IMR-90 (cell line): ENCODE data around the gene IRGQ.

Source experiments
- BHLHE40 ChIP-seq: fragments of 150-350 bp; IDR thresholded peaks from 2 replicates; pipeline ENCODE4 v1.6.1; 2016; ENCODE audit warnings: mild to moderate bottlenecking, low read depth, low read length
- CEBPB ChIP-seq: IDR thresholded peaks from 2 replicates; pipeline ENCODE4 v1.6.1; 2012; ENCODE audit warnings: low read depth, low read length, improper control_type of control experiment
- CTCF ChIP-seq: conservative IDR thresholded peaks from 2 replicates; pipeline ENCODE4 v1.5.1; 2012; ENCODE audit warnings: mild to moderate bottlenecking, low read depth, low read length, improper control_type of control experiment
- FOS ChIP-seq: fragments of 150-350 bp; IDR thresholded peaks from 2 replicates; pipeline ENCODE4 v1.6.1; 2016; ENCODE audit warnings: low read depth, low read length
- POLR2A ChIP-seq: IDR thresholded peaks from 2 replicates; pipeline ENCODE4 v1.6.1; 2012; ENCODE audit warnings: mild to moderate bottlenecking, low read depth, low read length
- RAD21 ChIP-seq: IDR thresholded peaks from 2 replicates; pipeline ENCODE4 v1.6.1; 2012; ENCODE audit warnings: low read length, improper control_type of control experiment

GRCh38 chr19:43607238-43608205 lies 11.6 kb upstream of the IRGQ start:
- TF ChIP-seq POLR2A (no peak), CEBPB (no peak), CTCF (no peak), FOS (no peak), RAD21 (no peak), BHLHE40 (no peak)
